H1 (cell line): ENCODE measurements around the gene IGFBP4. TPM values are rescaled to one million over a fixed set of nuclear protein-coding genes. Genes with fewer than 3 reads are reported as not detected.

ENCODE experiments used
- BACH1 ChIP-seq: IDR thresholded peaks from 2 replicates; pipeline ENCODE4 v1.6.1; 2012; ENCODE audit warnings: low read length, improper control_type of control experiment
- BCL11A ChIP-seq, 2 experiments: IDR thresholded peaks; one replicate each; pipeline ENCODE4 v1.6.1; 2011; ENCODE audit warnings: low read depth in 2 of 2, low read length in 2 of 2, mild to moderate bottlenecking in 2 of 2
- CEBPB ChIP-seq: IDR thresholded peaks from 2 replicates; pipeline ENCODE4 v1.6.1; 2012; ENCODE audit warnings: low read depth, low read length
- CHD1 ChIP-seq: IDR thresholded peaks from 2 replicates; pipeline ENCODE4 v1.6.1; 2012; ENCODE audit warnings: low read depth, low read length, improper control_type of control experiment
- CREB1 ChIP-seq: IDR thresholded peaks from 2 replicates; pipeline ENCODE4 v1.6.1; 2012; ENCODE audit warnings: inconsistent platforms
- EZH2 ChIP-seq: fragments of 200-600 bp; sonication (generic); IDR thresholded peaks from 2 replicates; pipeline ENCODE4 v1.7.1; 2012; ENCODE audit warnings: low read depth, mild to moderate bottlenecking, moderate library complexity, low read length, inconsistent platforms; ENCODE audit not compliant: severe bottlenecking
- GABPA ChIP-seq: IDR thresholded peaks from 2 replicates; pipeline ENCODE4 v1.6.1; 2011; ENCODE audit warnings: mild to moderate bottlenecking, low read length, moderate library complexity, borderline replicate concordance; ENCODE audit not compliant: insufficient read depth
- GTF2F1 ChIP-seq: IDR thresholded peaks from 2 replicates; pipeline ENCODE4 v1.6.1; 2012; ENCODE audit warnings: low read depth, low read length, improper control_type of control experiment, borderline replicate concordance
- JUN ChIP-seq: IDR thresholded peaks from 2 replicates; pipeline ENCODE4 v1.6.1; 2011; ENCODE audit warnings: low read depth, mild to moderate bottlenecking, improper control_type of control experiment, low read length
- JUND ChIP-seq: IDR thresholded peaks from 2 replicates; pipeline ENCODE4 v1.6.1; 2011; ENCODE audit warnings: mild to moderate bottlenecking, improper control_type of control experiment, low read length
- NRF1 ChIP-seq: IDR thresholded peaks from 2 replicates; pipeline ENCODE4 v1.6.1; 2011; ENCODE audit warnings: mild to moderate bottlenecking, low read depth, low read length, improper control_type of control experiment
- POU5F1 ChIP-seq: IDR thresholded peaks from 2 replicates; pipeline ENCODE4 v1.6.1; 2011; ENCODE audit warnings: low read depth, mild to moderate bottlenecking, low read length, moderate library complexity
- RAD21 ChIP-seq, 2 experiments: IDR thresholded peaks in 1 of 2; conservative IDR thresholded peaks in 1 of 2; 2 replicates each; pipeline ENCODE4 v1.6.1; 2011; ENCODE audit warnings: low read depth in 2 of 2, low read length in 2 of 2, improper control_type of control experiment in 1 of 2, inconsistent platforms in 1 of 2, mild to moderate bottlenecking in 1 of 2, moderate library complexity in 1 of 2
- SAP30 ChIP-seq: fragments of 300-600 bp; sonication (generic); IDR thresholded peaks from 2 replicates; pipeline ENCODE4 v1.7.1; 2012; ENCODE audit warnings: low read length, moderate library complexity, mild to moderate bottlenecking, inconsistent platforms; ENCODE audit not compliant: insufficient read depth, insufficient replicate concordance
- SIN3A ChIP-seq, 2 experiments: IDR thresholded peaks in 1 of 2; conservative IDR thresholded peaks in 1 of 2; 2 replicates each; pipeline ENCODE4 v1.6.1; 2011 to 2012; ENCODE audit warnings: low read length in 2 of 2, improper control_type of control experiment in 1 of 2, low read depth in 1 of 2, mild to moderate bottlenecking in 1 of 2
- SIRT6 ChIP-seq: IDR thresholded peaks from one replicate; pipeline ENCODE4 v1.7.1; 2012; ENCODE audit warnings: low read length, inconsistent platforms
- SP1 ChIP-seq: IDR thresholded peaks from 2 replicates; pipeline ENCODE4 v1.6.1; 2011; ENCODE audit warnings: low read depth, low read length
- TAF1 ChIP-seq: IDR thresholded peaks from 2 replicates; pipeline ENCODE4 v1.6.1; 2011; ENCODE audit warnings: mild to moderate bottlenecking, low read depth, low read length
- YY1 ChIP-seq: IDR thresholded peaks from 2 replicates; pipeline ENCODE4 v1.6.1; 2011; ENCODE audit warnings: low read depth, mild to moderate bottlenecking, low read length
- polyA plus RNA-seq, 7 experiments: library from polyadenylated mRNA; depleted of rRNA in 3 of 7; stranded (reverse) in 5 of 7; unstranded in 2 of 7; fragments of >200 nt in 5 of 7; fragments of 200-250 nt in 2 of 7; gene quantifications; 1 replicate in 5 of 7; 2 replicates in 1 of 7; 4 replicates in 1 of 7; pipeline versions ENCODE4 v1.2.1 to v1.2.3, GENCODE V29; 2011 to 2013; ENCODE audit warnings: missing spikeins in 2 of 7, mixed read lengths in 2 of 7
- total RNA-seq: library from RNA; stranded (reverse); fragmentation: NEBNext Ultra II Directional; extraction: Animal tissue kit (Norgen Biotek cat#: 25700); gene quantifications from 2 replicates; pipeline ENCODE4 v1.2.1, GENCODE V29; 2021

IGFBP4 gene
- total and polyA plus RNA-seq, 2 of the 8 experiments (the other 6 are each of a cell fraction or from before 2014, with no cell fraction given), result 85.5 to 105 TPM

DNA sequence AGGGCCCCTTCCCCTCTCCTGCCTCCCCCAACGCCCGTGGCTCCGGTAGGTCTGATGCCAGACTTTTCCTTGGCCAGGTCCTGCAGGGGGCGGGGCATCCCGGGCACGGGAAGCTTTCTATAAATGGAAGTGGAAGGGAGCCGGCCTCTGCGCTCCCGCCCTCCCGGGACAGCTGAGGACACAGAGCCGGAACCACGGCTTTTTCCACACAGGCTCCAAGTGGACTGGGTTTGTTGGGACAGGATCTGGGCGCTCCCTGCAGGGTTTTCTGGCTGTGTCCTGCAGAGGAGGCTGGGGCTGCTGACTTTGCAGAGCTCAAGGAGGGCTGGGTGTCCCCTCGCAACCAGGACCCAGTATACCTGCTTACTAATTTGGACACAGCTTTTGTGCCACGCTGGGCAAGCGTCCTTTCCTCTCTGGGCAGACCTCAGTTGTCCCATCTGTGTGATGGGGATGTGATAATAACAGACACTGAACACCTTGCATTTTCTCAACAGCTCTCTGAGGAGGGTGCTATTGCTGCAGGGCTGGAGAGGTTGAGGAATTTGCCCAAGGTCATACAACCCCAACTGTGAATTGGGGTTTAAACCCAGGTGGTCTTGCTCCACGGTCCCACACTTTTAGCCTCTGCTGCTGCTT, 56.4 kb downstream of the IGFBP4 start (continued):
- TF ChIP-seq SIN3A (conservative IDR thresholded peaks at IDR 0.05 in 1 of 2, IDR thresholded peaks at IDR 0.05 in 1 of 2; ENCODE audit: low read depth in 1 of 2, low read length in 2 of 2), result no peak
- 0 out of 2 replicates have a peak, but pooled peaks have one; percentile 17 for TF ChIP-seq TAF1
- no peak for TF ChIP-seq JUND
- no peak for TF ChIP-seq JUN
- no peak for TF ChIP-seq BCL11A (IDR thresholded peaks at IDR 0.05; ENCODE audit: low read depth in 2 of 2, low read length in 2 of 2)
- no peak for TF ChIP-seq CHD1
- TF ChIP-seq CEBPB, result no peak
- TF ChIP-seq YY1, result no peak
- TF ChIP-seq GABPA, result no peak
- no peak for TF ChIP-seq RAD21 (IDR thresholded peaks at IDR 0.05 in 1 of 2, conservative IDR thresholded peaks at IDR 0.05 in 1 of 2; ENCODE audit: low read depth in 2 of 2, low read length in 2 of 2)
- TF ChIP-seq NRF1, result no peak
- TF ChIP-seq CREB1, result no peak
- no peak for TF ChIP-seq POU5F1
- no peak for TF ChIP-seq SIRT6
- TF ChIP-seq GTF2F1, result no peak
- no peak for TF ChIP-seq SAP30
- no peak for TF ChIP-seq SP1
- no peak for TF ChIP-seq EZH2
- TF ChIP-seq BACH1, result no peak; the same call in 1 of the 2 replicates
- TF ChIP-seq, all 59 proteins: peak for 7
